ENCODE measurements around the gene MAN2B2.

GRCh38 chr4:6620296-6620695 is 45.3 kb downstream of the MAN2B2 start:
- TF ChIP-seq EZH2phosphoT487 (conservative IDR thresholded peaks at IDR 0.05; ENCODE audit: low read length): no peak
- TF ChIP-seq, protein P1, sequence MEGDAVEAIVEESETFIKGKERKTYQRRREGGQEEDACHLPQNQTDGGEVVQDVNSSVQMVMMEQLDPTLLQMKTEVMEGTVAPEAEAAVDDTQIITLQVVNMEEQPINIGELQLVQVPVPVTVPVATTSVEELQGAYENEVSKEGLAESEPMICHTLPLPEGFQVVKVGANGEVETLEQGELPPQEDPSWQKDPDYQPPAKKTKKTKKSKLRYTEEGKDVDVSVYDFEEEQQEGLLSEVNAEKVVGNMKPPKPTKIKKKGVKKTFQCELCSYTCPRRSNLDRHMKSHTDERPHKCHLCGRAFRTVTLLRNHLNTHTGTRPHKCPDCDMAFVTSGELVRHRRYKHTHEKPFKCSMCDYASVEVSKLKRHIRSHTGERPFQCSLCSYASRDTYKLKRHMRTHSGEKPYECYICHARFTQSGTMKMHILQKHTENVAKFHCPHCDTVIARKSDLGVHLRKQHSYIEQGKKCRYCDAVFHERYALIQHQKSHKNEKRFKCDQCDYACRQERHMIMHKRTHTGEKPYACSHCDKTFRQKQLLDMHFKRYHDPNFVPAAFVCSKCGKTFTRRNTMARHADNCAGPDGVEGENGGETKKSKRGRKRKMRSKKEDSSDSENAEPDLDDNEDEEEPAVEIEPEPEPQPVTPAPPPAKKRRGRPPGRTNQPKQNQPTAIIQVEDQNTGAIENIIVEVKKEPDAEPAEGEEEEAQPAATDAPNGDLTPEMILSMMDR (IDR thresholded peaks at IDR 0.05; ENCODE audit: insufficient read depth, low read length, poor library complexity, severe bottlenecking): no peak
